22Rv1 (cell line): ENCODE measurements around the gene SORCS2.

ENCODE experiments used
- H3K27ac ChIP-seq: fragments of 450-650 bp; 2 replicates; pipeline ENCODE4 v1.5.1; 2017
- CTCF ChIP-seq: fragments of 450-650 bp; IDR thresholded peaks from 2 replicates; pipeline ENCODE4 v1.5.1; 2017; ENCODE audit warnings: mild to moderate bottlenecking
- ZFX ChIP-seq: fragments of 450-650 bp; IDR thresholded peaks from 2 replicates; pipeline ENCODE4 v1.6.1; 2017; ENCODE audit warnings: antibody characterized with exemption, borderline replicate concordance

SORCS2 gene

GRCh38 chr4:7300711-7301095, 108.4 kb downstream of the SORCS2 start:
- no peak overlapping the region for H3K27ac ChIP-seq
- no peak for TF ChIP-seq CTCF
- TF ChIP-seq ZFX = no peak

- H3K27ac ChIP-seq = no peak overlapping the region
- TF ChIP-seq CTCF (no peak), ZFX (no peak)
Measured at GRCh38 chr4:7301126-7301785, 108.9 kb downstream of the SORCS2 start.

GRCh38 chr4:7301846-7302630, 109.7 kb downstream of the SORCS2 start:
- no peak overlapping the region for H3K27ac ChIP-seq
- no peak for TF ChIP-seq CTCF
- no peak for TF ChIP-seq ZFX

- H3K27ac ChIP-seq = no peak overlapping the region
- no peak for TF ChIP-seq CTCF
- TF ChIP-seq ZFX = no peak
Measured at GRCh38 chr4:7302781-7303404, 110.6 kb downstream of the SORCS2 start.

GRCh38 chr4:7303561-7303960, 111.2 kb downstream of the SORCS2 start:
- H3K27ac ChIP-seq = no peak overlapping the region
- TF ChIP-seq CTCF = no peak
- no peak for TF ChIP-seq ZFX

GRCh38 chr4:7304436-7304835, 112.1 kb downstream of the SORCS2 start:
- H3K27ac ChIP-seq = no peak overlapping the region
- TF ChIP-seq CTCF (no peak), ZFX (no peak)
